Measurements from ENCODE around the gene BDKRB2. TPM values are rescaled to one million over a fixed set of nuclear protein-coding genes. Genes with fewer than 3 reads are reported as not detected.

BDKRB2 gene
- total RNA-seq, 1 experiment from 2014 or later: 0.49 TPM

- DNase-seq (ENCODE audit: low read depth, low spot score) (no peak), ATAC-seq (no peak)
- Histone ChIP-seq H3K9me2 (ENCODE audit: insufficient read depth) (no peaks in the 10 kb centered on the region), H3K4me1 (ENCODE audit: control insufficient read depth in 1 of 2, insufficient read depth in 2 of 2, low read length in 2 of 2) (no peaks in the 10 kb centered on the region), H3K9ac (ENCODE audit: low read length) (no peak overlapping the region), H3K79me2 (ENCODE audit: insufficient read depth, low read length) (no peaks in the 10 kb centered on the region), H3K27ac (ENCODE audit: low read depth, low read length) (no peak overlapping the region), H3K9me3 (ENCODE audit: control insufficient read depth in 1 of 2, insufficient read depth in 1 of 2, low read depth in 1 of 2, low read length in 2 of 2) (peaks cover 8 to 23% of the 10 kb centered on the region in 2 experiments; a peak in 2 of 4 replicates), H3K4me3 (replicated peaks in 1 of 2; ENCODE audit: low read depth in 1 of 2, low read length in 2 of 2) (no peak overlapping the region), H3K27me3 (ENCODE audit: insufficient read depth, low read length) (no peaks in the 10 kb centered on the region), H2AFZ (ENCODE audit: low read depth, low read length, poor library complexity, severe bottlenecking) (no peak overlapping the region), H3K36me3 (ENCODE audit: control insufficient read depth in 1 of 2, insufficient read depth in 2 of 2, low read length in 2 of 2) (no peaks in the 10 kb centered on the region), H4K20me1 (ENCODE audit: insufficient read depth) (no peaks in the 10 kb centered on the region), H3K4me2 (ENCODE audit: low read length) (no peak overlapping the region)
- ChIA-PET CTCF (interaction anchor here (1.1 to 4.4 kb wide), 5 partner anchors 8 to 276 kb away, joined by 3 to 66 read pairs (median 5); no protein-coding TSS in a partner anchor), RAD21 (ENCODE audit: low non-redundant PET in 1 of 2, low total read pairs in 2 of 2, uncharacterized antibody in 2 of 2, unreplicated experiment in 2 of 2) (interaction anchor here (0.6 to 2.9 kb wide), 2 partner anchors 162 to 173 kb away, joined by 3 to 11 read pairs; no protein-coding TSS in a partner anchor), POLR2A (no interaction called here)
- BruUV-seq (replicated peaks): no TSS peak
- TF ChIP-seq MAX (IDR thresholded peaks at IDR 0.05): no peak
- no peak for TF ChIP-seq CBX3 (IDR thresholded peaks at IDR 0.05; ENCODE audit: low read depth)
- no peak for TF ChIP-seq ATF3 (IDR thresholded peaks at IDR 0.05)
- no peak for TF ChIP-seq RAD21 (IDR thresholded peaks at IDR 0.05; ENCODE audit: low read depth)
- TF ChIP-seq POLR2A (IDR thresholded peaks at IDR 0.05; ENCODE audit: borderline replicate concordance, extremely low read depth, insufficient read depth, insufficient read length): no peak
- TF ChIP-seq YY1 (IDR thresholded peaks at IDR 0.05; ENCODE audit: extremely low read depth, insufficient replicate concordance, low read depth, low read length): no peak
- no peak for TF ChIP-seq ZNF274 (IDR thresholded peaks at IDR 0.05; ENCODE audit: low read depth, low read length)
- no peak for TF ChIP-seq TCF7L2 (IDR thresholded peaks at IDR 0.05; ENCODE audit: borderline replicate concordance, extremely low read depth, insufficient read depth, insufficient read length)
- no peak for TF ChIP-seq ZFX (IDR thresholded peaks at IDR 0.05)
- no peak for TF ChIP-seq POLR2AphosphoS5 (IDR thresholded peaks at IDR 0.05; ENCODE audit: low read depth, low read length)
- no peak for TF ChIP-seq EZH2 (IDR thresholded peaks at IDR 0.05)
- no peak for TF ChIP-seq CTCF (IDR thresholded peaks at IDR 0.05 in 2 of 3, conservative IDR thresholded peaks at IDR 0.05 in 1 of 3; ENCODE audit: borderline replicate concordance in 1 of 3, insufficient read depth in 1 of 3, low read depth in 2 of 3, low read length in 2 of 3)
- TF ChIP-seq ELF1 (IDR thresholded peaks at IDR 0.05; ENCODE audit: borderline replicate concordance, low read depth): no peak
- no peak for TF ChIP-seq SP1 (IDR thresholded peaks at IDR 0.05; ENCODE audit: low read depth)
- no peak for TF ChIP-seq REST (IDR thresholded peaks at IDR 0.05; ENCODE audit: low read depth)
- intact Hi-C loops (cut with micrococcal nuclease): loop anchor here (2.0 kb wide), 2 partner anchors 217 to 275 kb away; no protein-coding TSS in a partner anchor
Observed at GRCh38 chr14:96274122-96274521, 69.5 kb downstream of the BDKRB2 start.

Data from HCT116 (cell line).